ENCODE data around the gene ANKS1A.

DNA sequence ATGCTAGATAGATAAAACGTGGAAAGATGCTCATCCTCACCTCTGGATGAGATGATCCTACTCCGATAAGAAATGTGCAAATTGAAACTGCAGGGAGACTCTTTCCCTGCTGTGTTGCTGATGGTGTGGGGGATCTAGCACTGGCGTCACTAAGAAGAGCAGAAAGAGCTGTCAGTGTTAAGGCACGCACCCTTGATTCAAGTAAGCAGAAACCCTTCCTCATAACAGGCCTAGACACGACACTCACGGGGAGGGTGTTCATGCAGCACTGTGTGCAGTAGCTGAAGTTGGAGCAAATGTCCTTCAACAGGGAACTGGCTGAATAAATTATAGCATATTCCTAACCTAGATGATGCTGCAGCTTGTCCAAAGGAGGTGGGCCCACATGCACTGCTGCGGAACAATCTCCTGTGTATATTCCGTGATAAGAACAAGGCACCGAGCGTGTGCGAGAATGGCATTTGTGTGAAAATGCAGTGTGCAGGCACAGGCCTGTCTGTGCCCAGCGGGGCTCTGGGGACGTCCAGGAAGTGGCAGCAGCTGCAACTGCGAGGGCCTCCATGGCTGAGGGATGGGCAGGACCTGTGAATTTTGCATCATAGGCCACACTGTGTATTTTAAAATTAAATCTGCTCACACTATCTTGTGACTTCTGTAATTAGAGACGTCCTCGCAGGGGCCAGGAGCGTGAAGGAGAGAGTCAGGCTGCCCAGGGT is 188.1 kb downstream of the ANKS1A start:
- TF ChIP-seq, protein P1, sequence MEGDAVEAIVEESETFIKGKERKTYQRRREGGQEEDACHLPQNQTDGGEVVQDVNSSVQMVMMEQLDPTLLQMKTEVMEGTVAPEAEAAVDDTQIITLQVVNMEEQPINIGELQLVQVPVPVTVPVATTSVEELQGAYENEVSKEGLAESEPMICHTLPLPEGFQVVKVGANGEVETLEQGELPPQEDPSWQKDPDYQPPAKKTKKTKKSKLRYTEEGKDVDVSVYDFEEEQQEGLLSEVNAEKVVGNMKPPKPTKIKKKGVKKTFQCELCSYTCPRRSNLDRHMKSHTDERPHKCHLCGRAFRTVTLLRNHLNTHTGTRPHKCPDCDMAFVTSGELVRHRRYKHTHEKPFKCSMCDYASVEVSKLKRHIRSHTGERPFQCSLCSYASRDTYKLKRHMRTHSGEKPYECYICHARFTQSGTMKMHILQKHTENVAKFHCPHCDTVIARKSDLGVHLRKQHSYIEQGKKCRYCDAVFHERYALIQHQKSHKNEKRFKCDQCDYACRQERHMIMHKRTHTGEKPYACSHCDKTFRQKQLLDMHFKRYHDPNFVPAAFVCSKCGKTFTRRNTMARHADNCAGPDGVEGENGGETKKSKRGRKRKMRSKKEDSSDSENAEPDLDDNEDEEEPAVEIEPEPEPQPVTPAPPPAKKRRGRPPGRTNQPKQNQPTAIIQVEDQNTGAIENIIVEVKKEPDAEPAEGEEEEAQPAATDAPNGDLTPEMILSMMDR (IDR thresholded peaks at IDR 0.05; ENCODE audit: poor library complexity), result no peak
- no peak for TF ChIP-seq EZH2 (IDR thresholded peaks at IDR 0.05; ENCODE audit: borderline replicate concordance)

Measured in hepatocyte (in vitro differentiated cells).